IPS-11a (cell line): Measurements from ENCODE around the gene OBSL1.

ENCODE experiments used
- H3K4me3 ChIP-seq: one replicate; pipeline ENCODE4 v1.5.1; 2013; ENCODE audit warnings: low read depth, low read length, control low read depth

OBSL1 gene

GRCh38 chr2:219597552-219598307 is 26.4 kb upstream of the OBSL1 start, which contains the start of gene STK11IP:
Gene STK11IP, plus strand, starts transcription at chr2:219597857. Its CDS starts 263 bp downstream, at chr2:219598120.
- H3K4me3 ChIP-seq, result peak within 1 kb of the TSS; percentile 86

DNA sequence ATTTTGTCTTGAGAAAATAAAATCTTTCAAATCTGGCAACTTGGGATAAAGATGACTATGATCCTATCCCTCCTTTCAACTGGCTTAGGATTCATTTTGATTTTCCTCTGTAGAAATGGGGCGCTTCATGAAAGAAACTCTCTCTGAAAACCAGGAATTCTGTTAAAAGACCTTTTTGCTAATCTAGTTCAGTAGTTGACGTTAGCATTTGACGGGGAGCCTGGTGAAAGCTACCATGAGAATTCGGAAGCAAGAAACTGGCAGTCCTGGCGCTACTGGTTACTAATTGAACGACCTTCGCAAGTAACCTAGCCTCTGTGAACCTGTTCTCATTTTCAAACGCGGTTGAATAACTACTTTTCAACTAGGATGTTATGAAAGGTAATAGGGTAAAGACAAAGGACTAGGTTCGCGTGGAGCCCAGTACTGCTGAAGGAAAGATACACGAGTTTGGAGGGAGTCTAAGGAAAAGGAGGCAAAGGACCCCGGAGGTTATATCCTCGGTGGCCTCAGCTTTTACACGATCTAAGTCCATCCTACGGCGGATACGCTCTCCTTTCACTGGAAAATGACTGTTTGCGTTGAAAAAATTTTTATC is 25.7 kb upstream of the OBSL1 start:
- H3K4me3 ChIP-seq, result peak overlapping the region; percentile 86

DNA sequence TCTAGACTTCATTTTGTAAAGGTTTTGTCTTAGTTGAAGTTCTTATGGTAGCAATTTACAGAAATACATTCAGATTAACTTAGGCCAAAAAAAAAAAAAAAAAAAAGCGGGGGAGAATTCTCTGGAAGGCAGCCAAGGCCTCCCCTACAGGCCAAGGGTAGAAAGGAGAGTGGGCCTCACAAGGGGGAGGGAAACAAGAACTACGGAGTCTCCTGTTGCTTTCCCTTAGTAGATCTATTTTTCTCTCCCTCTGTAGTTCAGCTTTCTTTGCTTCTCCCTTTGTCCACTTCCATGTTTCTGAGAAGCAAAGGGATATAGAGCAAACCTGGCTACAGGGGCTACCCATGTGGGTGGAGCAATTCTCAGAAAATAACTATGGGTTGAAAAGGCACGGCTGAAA is 23.9 kb upstream of the OBSL1 start:
- no peak overlapping the region for H3K4me3 ChIP-seq

GRCh38 chr2:219593154-219593553 is 21.8 kb upstream of the OBSL1 start:
- no peak overlapping the region for H3K4me3 ChIP-seq

DNA sequence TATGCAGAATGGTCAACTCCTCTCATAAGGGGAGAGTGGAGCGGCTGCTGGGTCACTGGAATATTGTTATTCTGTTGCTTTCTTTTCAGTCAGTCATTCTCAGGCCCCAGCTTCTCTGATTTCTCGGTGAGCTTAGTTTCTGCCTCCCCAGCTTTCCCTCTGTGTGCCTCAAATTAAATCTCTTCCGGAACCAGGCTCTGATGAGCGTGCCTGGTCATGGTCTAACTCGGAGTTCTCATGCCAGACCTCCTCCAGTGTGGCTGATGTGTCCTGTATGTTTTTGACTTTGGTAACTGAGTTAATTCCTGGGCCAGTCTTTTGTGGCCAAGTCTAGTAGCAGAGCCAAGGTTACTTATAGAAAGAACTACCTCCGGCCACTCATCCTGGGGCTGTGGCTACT is 21.4 kb upstream of the OBSL1 start:
- H3K4me3 ChIP-seq, result no peak overlapping the region

- H3K4me3 ChIP-seq, result no peak overlapping the region
These were observed 19.8 kb upstream of the OBSL1 start for GRCh38 chr2:219591091-219591490.

- no peak overlapping the region for H3K4me3 ChIP-seq
These were observed 10.0 kb upstream of the OBSL1 start for GRCh38 chr2:219581346-219581745.

DNA sequence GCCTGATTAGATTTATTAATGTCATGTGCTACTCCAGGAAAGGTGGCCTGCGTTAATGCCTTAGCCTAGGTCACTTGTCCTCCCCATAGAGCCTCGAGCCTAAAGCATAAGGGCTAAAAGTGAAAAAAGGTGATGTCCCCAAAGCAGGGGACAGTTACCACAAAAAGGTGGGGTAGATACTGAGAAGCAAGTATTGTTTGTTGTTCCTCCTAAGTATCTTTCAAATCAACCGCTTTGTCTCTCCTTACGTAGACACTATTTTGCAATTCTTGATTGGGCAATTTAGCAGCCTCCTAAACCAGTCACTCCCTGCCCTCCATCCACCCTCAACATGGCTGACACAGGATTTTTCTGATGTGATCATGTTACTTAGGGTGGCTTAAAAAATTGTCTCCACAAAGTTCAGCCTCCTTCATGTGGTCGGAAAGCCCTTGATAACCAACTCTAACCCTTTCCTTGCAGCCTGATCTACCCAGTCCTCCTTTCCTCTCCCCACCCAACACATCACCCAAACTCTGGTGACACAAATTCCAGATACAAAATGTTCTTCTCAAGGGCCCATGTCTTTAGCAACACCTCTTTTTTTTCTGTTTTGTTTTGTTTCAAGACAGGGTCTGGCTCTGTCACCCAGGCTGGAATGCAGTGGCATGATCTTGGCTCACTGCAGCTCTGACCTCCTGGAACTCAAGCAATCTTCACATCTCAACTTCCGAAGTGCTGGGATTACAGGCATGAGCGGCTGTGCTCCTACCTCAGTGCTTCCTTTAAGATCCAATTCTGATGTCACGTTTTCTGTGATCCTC is 7.7 kb upstream of the OBSL1 start:
- H3K4me3 ChIP-seq, result no peak overlapping the region

DNA sequence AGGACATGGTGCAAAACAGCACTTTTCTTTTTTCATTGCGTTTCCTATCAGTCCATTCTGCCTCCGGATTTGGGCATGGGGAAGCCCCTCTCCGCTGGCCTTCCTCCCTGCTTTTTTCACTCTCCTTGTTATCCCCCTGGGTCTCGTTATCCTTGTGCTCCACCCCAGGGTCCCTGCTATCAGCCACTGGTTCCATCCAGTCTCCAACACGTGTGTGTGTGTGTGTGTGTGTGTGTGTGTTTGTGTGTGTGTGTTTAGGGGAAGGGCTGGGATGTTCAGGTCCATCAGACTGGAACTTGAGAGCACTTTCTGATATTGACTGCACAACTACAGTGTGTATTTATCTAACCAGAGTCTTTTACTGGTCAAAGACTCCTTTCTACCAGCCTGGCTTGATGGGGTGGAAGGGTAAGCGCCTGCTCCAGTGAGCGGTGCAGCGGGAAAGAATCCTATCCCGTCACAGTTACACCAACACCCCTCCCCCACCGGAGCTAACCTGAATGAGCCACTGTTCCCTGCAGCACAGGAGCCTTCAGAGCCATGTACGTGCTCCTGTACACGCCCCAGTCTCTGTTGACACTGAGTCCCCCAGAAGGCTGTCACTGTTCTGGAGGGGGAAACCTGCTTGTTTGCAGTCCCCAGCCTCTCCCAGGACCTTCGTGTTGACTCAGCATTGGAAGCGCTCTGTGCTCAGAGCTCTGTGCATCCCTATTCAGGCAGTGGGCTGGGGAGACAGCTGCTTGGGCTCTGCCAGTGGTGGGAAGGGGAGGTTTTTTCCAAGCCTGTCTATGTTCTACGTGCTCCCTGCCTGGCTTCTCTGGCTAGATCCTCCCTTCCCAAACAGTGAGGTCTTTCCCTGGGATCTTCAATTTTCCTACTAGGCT is 5.4 kb upstream of the OBSL1 start:
- no peak overlapping the region for H3K4me3 ChIP-seq

DNA sequence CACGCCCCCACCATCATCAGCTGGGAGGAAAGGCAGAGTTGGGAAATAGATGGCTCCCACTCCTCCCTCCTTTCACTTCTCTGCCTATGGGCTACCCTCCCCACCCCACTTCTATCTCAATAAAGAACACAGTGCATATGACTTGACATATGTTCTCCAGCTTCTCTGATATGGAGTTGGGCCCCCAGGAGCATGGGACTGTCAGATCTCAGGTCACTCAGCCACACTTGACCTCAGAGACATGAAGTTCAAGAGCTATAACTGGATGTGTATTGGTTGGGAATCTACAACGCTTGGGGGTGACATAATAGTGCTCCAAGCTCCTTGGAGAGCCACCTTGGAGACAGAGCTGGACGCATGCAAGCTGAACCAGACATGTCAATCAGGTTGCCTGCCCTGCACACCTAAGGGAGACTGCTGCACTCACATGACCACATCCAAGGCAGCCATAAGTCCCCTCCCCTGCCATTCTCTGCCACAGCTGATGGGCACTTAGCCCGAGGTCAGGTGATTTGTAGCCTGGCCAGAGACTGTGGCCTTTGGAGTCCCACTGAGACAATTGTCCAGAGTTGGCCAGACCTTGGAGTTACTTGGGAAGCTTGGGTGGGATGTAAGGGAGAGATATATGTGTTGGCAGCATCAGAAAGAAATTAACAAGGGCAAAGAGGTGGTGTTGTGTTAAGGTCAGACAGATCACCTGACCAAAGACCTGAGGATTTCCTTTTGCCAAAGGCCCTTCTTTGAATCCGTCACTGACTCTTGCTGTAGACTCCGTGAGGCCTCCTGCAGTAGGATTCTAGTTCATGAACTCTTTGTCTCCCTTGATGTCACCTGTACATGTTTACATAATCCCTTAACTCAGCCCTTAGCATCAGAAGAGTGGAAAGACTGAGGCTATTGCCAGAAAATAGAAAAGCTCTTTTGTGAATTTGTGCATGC is 4.5 kb upstream of the OBSL1 start:
- H3K4me3 ChIP-seq, result no peak overlapping the region

- no peak overlapping the region for H3K4me3 ChIP-seq
These were observed 3.4 kb upstream of the OBSL1 start for GRCh38 chr2:219574484-219575311.

GRCh38 chr2:219573166-219573565 is 1.8 kb upstream of the OBSL1 start:
- H3K4me3 ChIP-seq, result no peak overlapping the region

DNA sequence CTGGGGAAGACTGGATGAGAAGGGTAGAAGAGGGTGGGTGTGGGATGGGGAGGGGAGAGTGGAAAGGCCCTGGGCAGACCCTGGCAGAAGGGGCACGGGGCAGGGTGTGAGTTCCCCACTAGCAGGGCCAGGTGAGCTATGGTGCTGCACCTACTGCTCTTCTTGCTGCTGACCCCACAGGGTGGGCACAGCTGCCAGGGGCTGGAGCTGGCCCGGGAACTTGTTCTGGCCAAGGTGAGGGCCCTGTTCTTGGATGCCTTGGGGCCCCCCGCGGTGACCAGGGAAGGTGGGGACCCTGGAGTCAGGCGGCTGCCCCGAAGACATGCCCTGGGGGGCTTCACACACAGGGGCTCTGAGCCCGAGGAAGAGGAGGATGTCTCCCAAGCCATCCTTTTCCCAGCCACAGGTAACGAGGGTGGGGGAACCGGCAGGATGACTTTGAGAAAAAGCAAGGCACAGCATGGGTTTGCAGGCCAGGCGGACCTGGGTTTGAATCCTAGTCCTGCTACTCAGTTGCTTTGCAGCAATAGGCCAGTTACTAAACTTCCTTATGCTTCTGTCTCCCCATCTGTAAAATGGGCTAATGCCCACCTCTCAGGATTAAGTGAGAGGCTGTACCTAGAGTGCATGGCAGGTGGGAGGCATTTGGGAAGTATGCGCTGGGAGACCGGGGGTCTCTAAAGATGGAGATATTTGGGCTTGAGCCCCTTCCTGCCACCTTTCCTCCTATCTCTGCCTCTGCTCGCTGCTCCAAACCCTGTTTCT is 1.1 kb upstream of the OBSL1 start, which contains the start of gene INHA:
Gene INHA, plus strand, starts transcription at position 74 of the 765 bp plus-strand sequence. Its CDS starts 65 bp downstream, at position 139.
- H3K4me3 ChIP-seq, result peak within 1 kb of the TSS; percentile 67

GRCh38 chr2:219570924-219571310 is 422 bp downstream of the OBSL1 start:
- peak overlapping the region; percentile 67 for H3K4me3 ChIP-seq

GRCh38 chr2:219570194-219570923 is 980 bp downstream of the OBSL1 start:
- peak overlapping the region; percentile 67 for H3K4me3 ChIP-seq

- no peak overlapping the region for H3K4me3 ChIP-seq
These were observed 1.7 kb downstream of the OBSL1 start for GRCh38 chr2:219569635-219570034.

- no peak overlapping the region for H3K4me3 ChIP-seq
These were observed 2.3 kb downstream of the OBSL1 start for GRCh38 chr2:219569041-219569440.
